ENCODE measurements around the gene ATG3.
"Not testable (repeated sequence)": the region's sequence is repeated elsewhere in the genome, so short reads cannot be mapped to it uniquely, and the experiment has no call there.

ATG3 gene

GRCh38 chr3:112498914-112499711 is 62.6 kb downstream of the ATG3 start, which contains the start of gene BTLA:
TSS of gene BTLA (minus strand) at chr3:112499472. CDS start at chr3:112499358, 114 bp downstream.
- no peak for TF ChIP-seq ZNF274 (IDR thresholded peaks at IDR 0.05; ENCODE audit: low read depth, low read length)
- H3K4me3 ChIP-seq (ENCODE audit: low read length): peak within 1 kb of the TSS; percentile 89

GRCh38 chr3:112497897-112498548 is 63.7 kb downstream of the ATG3 start:
- peak overlapping the region; percentile 89 for H3K4me3 ChIP-seq (ENCODE audit: low read length)
- TF ChIP-seq ZNF274 (IDR thresholded peaks at IDR 0.05; ENCODE audit: low read depth, low read length): no peak

- no peak for TF ChIP-seq ZNF274 (IDR thresholded peaks at IDR 0.05; ENCODE audit: low read depth, low read length)
- peak overlapping the region; percentile 89 for H3K4me3 ChIP-seq (ENCODE audit: low read length)
Observed at GRCh38 chr3:112496366-112497067, 65.2 kb downstream of the ATG3 start.

GRCh38 chr3:112494448-112494767 is 67.4 kb downstream of the ATG3 start:
- H3K4me3 ChIP-seq (ENCODE audit: low read length): not testable (repeated sequence)

- H3K4me3 ChIP-seq (ENCODE audit: low read length): 0 out of 2 replicates have a peak overlapping the region, but pooled peaks have one; percentile 25
- no peak for TF ChIP-seq ZNF274 (IDR thresholded peaks at IDR 0.05; ENCODE audit: low read depth, low read length)
Observed at GRCh38 chr3:112492124-112492523, 69.6 kb downstream of the ATG3 start.

- no peak overlapping the region for H3K4me3 ChIP-seq (ENCODE audit: low read length)
- TF ChIP-seq ZNF274 (IDR thresholded peaks at IDR 0.05; ENCODE audit: low read depth, low read length): no peak
Observed at GRCh38 chr3:112491373-112491772, 70.4 kb downstream of the ATG3 start.

GRCh38 chr3:112489674-112490479 is 71.9 kb downstream of the ATG3 start:
- no peak for TF ChIP-seq ZNF274 (IDR thresholded peaks at IDR 0.05; ENCODE audit: low read depth, low read length)
- H3K4me3 ChIP-seq (ENCODE audit: low read length): peak overlapping the region; percentile 62; the same call in 1 of the 2 replicates

GRCh38 chr3:112486811-112487505 is 74.8 kb downstream of the ATG3 start:
- no peak for TF ChIP-seq ZNF274 (IDR thresholded peaks at IDR 0.05; ENCODE audit: low read depth, low read length)
- H3K4me3 ChIP-seq (ENCODE audit: low read length): no peak overlapping the region

- no peak overlapping the region for H3K4me3 ChIP-seq (ENCODE audit: low read length)
- no peak for TF ChIP-seq ZNF274 (IDR thresholded peaks at IDR 0.05; ENCODE audit: low read depth, low read length)
Observed at GRCh38 chr3:112484352-112484751, 77.4 kb downstream of the ATG3 start.

GRCh38 chr3:112482675-112483074 is 79.1 kb downstream of the ATG3 start:
- TF ChIP-seq ZNF274 (IDR thresholded peaks at IDR 0.05; ENCODE audit: low read depth, low read length): no peak
- no peak overlapping the region for H3K4me3 ChIP-seq (ENCODE audit: low read length)

Data from GM08714 (cell line).